Neuronal stem cell (in vitro differentiated cells): Measurements from ENCODE around the gene KRT12.
"Not testable (repeated sequence)": the region's sequence is repeated elsewhere in the genome, so short reads cannot be mapped to it uniquely, and the experiment has no call there.

Experiments used
- DNase-seq: peaks from one replicate; pipeline ENCODE4 v3.0.0-alpha.2; 2013; ENCODE audit warnings: low spot score
- H2AFZ ChIP-seq: one replicate; pipeline ENCODE4 v1.6.1; 2013; ENCODE audit warnings: mild to moderate bottlenecking, low read length, inconsistent platforms
- H2AK5ac ChIP-seq: 2 replicates; pipeline ENCODE4 v1.6.1; 2013; ENCODE audit warnings: low read depth, mild to moderate bottlenecking, inconsistent platforms, low read length, moderate library complexity, mixed read lengths
- H2BK120ac ChIP-seq: 2 replicates; pipeline ENCODE4 v1.6.1; 2013; ENCODE audit warnings: low read depth, mild to moderate bottlenecking, inconsistent platforms, low read length, moderate library complexity, mixed read lengths
- H2BK12ac ChIP-seq: one replicate; pipeline ENCODE4 v1.6.1; 2013; ENCODE audit warnings: low read length, inconsistent platforms
- H2BK15ac ChIP-seq: 2 replicates; pipeline ENCODE4 v1.6.1; 2013; ENCODE audit warnings: mild to moderate bottlenecking, low read length, inconsistent platforms, mixed read lengths
- H2BK5ac ChIP-seq: one replicate; pipeline ENCODE4 v1.6.1; 2013; ENCODE audit warnings: inconsistent platforms, mild to moderate bottlenecking, low read length, moderate library complexity
- H3K14ac ChIP-seq: one replicate; pipeline ENCODE4 v1.6.1; 2013; ENCODE audit warnings: low read length, inconsistent platforms
- H3K18ac ChIP-seq: 2 replicates; pipeline ENCODE4 v1.6.1; 2013; ENCODE audit warnings: low read length, inconsistent platforms
- H3K23ac ChIP-seq: 2 replicates; pipeline ENCODE4 v1.6.1; 2013; ENCODE audit warnings: low read depth, mild to moderate bottlenecking, mixed read lengths, low read length, inconsistent platforms; ENCODE audit not compliant: poor library complexity
- H3K27ac ChIP-seq: replicated peaks from 3 replicates; pipeline ENCODE4 v1.5.1; 2013; ENCODE audit warnings: low read length, inconsistent platforms
- H3K27me3 ChIP-seq, 3 experiments: 2 replicates each; pipeline ENCODE4 v1.6.1; 2013; ENCODE audit warnings: low read length in 3 of 3, mild to moderate bottlenecking in 2 of 3, inconsistent platforms in 1 of 3, low read depth in 1 of 3, mixed read lengths in 1 of 3, moderate library complexity in 1 of 3; ENCODE audit not compliant: control insufficient read depth in 3 of 3, insufficient read depth in 3 of 3
- H3K36me3 ChIP-seq, 2 donors: replicated peaks in 1 of 2; 2 replicates each; pipeline ENCODE4 v1.6.1; 2013; ENCODE audit warnings: low read length in 2 of 2; ENCODE audit not compliant: control insufficient read depth in 2 of 2, insufficient read depth in 2 of 2
- H3K4ac ChIP-seq: 2 replicates; pipeline ENCODE4 v1.6.1; 2013; ENCODE audit warnings: inconsistent platforms, mild to moderate bottlenecking, low read length, moderate library complexity
- H3K4me1 ChIP-seq, 2 donors: 1 replicate in 1 of 2; 2 replicates in 1 of 2; pipeline ENCODE4 v1.6.1; 2013; ENCODE audit warnings: low read length in 2 of 2, low read depth in 1 of 2; ENCODE audit not compliant: control insufficient read depth in 2 of 2, insufficient read depth in 1 of 2
- H3K4me2 ChIP-seq: one replicate; pipeline ENCODE4 v1.6.1; 2013; ENCODE audit warnings: mild to moderate bottlenecking, low read length, inconsistent platforms; ENCODE audit not compliant: insufficient read depth, poor library complexity, severe bottlenecking
- H3K4me3 ChIP-seq, 2 donors: 2 replicates each; pipeline ENCODE4 v1.5.1; 2013; ENCODE audit warnings: low read length in 2 of 2, mild to moderate bottlenecking in 2 of 2, inconsistent platforms in 1 of 2, moderate library complexity in 1 of 2
- H3K79me1 ChIP-seq: one replicate; pipeline ENCODE4 v1.6.1; 2013; ENCODE audit warnings: low read depth, mild to moderate bottlenecking, inconsistent platforms, low read length, moderate library complexity
- H3K9ac ChIP-seq: one replicate; pipeline ENCODE4 v1.6.1; 2013; ENCODE audit warnings: mild to moderate bottlenecking, low read depth, low read length, inconsistent platforms; ENCODE audit not compliant: poor library complexity
- H3K9me3 ChIP-seq, 2 donors: replicated peaks in 1 of 2; 2 replicates each; pipeline versions ENCODE3 to v1.6.1; 2013; ENCODE audit warnings: low read length in 2 of 2, mild to moderate bottlenecking in 2 of 2, inconsistent platforms in 1 of 2, low read depth in 1 of 2, mixed read lengths in 1 of 2, moderate library complexity in 1 of 2; ENCODE audit not compliant: control insufficient read depth in 2 of 2, insufficient read depth in 1 of 2
- H4K8ac ChIP-seq: one replicate; pipeline ENCODE4 v1.6.1; 2013; ENCODE audit warnings: low read depth, mild to moderate bottlenecking, inconsistent platforms, low read length, moderate library complexity
- H4K91ac ChIP-seq: one replicate; pipeline ENCODE4 v1.6.1; 2013; ENCODE audit warnings: low read length, low read depth, mild to moderate bottlenecking, inconsistent platforms; ENCODE audit not compliant: poor library complexity
- WGBS, 2 donors: extraction: QIAGEN DNeasy Blood & Tissue Kit; methylation state at CpG; one replicate each; pipeline ENCODE4 v1.1.7; 2013; ENCODE audit warnings: missing lambda C conversion rate in 2 of 2, mixed read lengths in 1 of 2; ENCODE audit not compliant: insufficient read length in 2 of 2, insufficient replicate concordance in 1 of 2; ENCODE audit errors: extremely low coverage in 2 of 2; 5-methylcytosine and 5-hydroxymethylcytosine counted together

The KRT12 gene

DNA sequence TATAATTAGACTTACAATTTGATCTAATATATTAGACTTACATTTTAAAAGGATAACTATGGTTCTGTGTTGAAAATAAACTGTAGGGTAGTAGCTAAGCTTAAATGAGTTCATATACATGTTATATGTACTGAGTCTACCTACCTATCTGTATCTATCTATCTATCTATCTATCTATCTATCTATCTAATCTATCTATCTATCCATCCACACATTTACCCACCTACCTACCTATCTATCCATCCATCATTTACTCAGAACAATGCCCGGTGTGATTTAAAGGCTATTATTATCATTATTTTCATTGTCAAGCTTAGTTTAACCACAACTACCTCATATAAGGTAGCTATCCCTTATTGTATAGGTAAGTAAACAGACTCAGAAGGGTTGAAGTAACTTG lies 51.6 kb downstream of the KRT12 start:
- Histone ChIP-seq H2AFZ (no peak overlapping the region), H4K8ac (no peak overlapping the region), H3K79me1 (no peaks in the 10 kb centered on the region), H2BK5ac (no peak overlapping the region), H3K4me2 (no peak overlapping the region), H3K9me3 (no peaks in the 10 kb centered on the region), H3K36me3 (peaks cover 4 to 14% of the 10 kb centered on the region in 2 donors), H2BK15ac (no peak overlapping the region), H3K14ac (no peak overlapping the region), H3K4ac (no peak overlapping the region), H2BK12ac (no peak overlapping the region), H3K18ac (no peak overlapping the region), H3K27me3 (peaks cover 0 to 2% (median 0%) of the 10 kb centered on the region in 3 experiments), H3K4me1 (peaks cover 0 to 2% of the 10 kb centered on the region in 2 donors), H4K91ac (no peak overlapping the region), H3K9ac (no peak overlapping the region), H3K23ac (no peak overlapping the region), H3K4me3 (no peak overlapping the region), H2AK5ac (no peak overlapping the region), H2BK120ac (no peak overlapping the region), H3K27ac (no peak overlapping the region)
- DNase-seq: no peak
- no CpG with 5 or more reads among the region's 1 CpG for WGBS, 2 donors

GRCh38 chr17:40814657-40815056 lies 52.4 kb downstream of the KRT12 start:
- H2BK15ac ChIP-seq, H2AFZ ChIP-seq, H3K79me1 ChIP-seq, H3K4ac ChIP-seq, H3K27me3 ChIP-seq, H3K4me1 ChIP-seq, H3K4me2 ChIP-seq, DNase-seq, H3K9me3 ChIP-seq, H3K23ac ChIP-seq, H2BK12ac ChIP-seq, H3K14ac ChIP-seq, H2BK5ac ChIP-seq, H3K18ac ChIP-seq, H4K8ac ChIP-seq, H4K91ac ChIP-seq, H3K4me3 ChIP-seq, H2BK120ac ChIP-seq, H3K9ac ChIP-seq, H2AK5ac ChIP-seq, H3K27ac ChIP-seq: not testable (repeated sequence)
- no CpG with 5 or more reads among the region's 3 CpGs for WGBS, 2 donors
- H3K36me3 ChIP-seq: peaks cover 4 to 14% of the 10 kb centered on the region in 2 donors

GRCh38 chr17:40813804-40814203 lies 53.2 kb downstream of the KRT12 start:
- Histone ChIP-seq H3K4me3 (no peak overlapping the region), H3K79me1 (no peaks in the 10 kb centered on the region), H3K9ac (no peak overlapping the region), H3K27me3 (peaks cover 0 to 7% (median 2%) of the 10 kb centered on the region in 3 experiments), H2BK120ac (no peak overlapping the region), H2BK12ac (no peak overlapping the region), H4K8ac (no peak overlapping the region), H2AK5ac (no peak overlapping the region), H4K91ac (no peak overlapping the region), H3K23ac (no peak overlapping the region), H3K4me1 (no peaks in the 10 kb centered on the region), H3K36me3 (peaks cover 4 to 14% of the 10 kb centered on the region in 2 donors), H3K27ac (no peak overlapping the region), H3K9me3 (no peaks in the 10 kb centered on the region), H3K4ac (no peak overlapping the region), H3K4me2 (no peak overlapping the region), H2BK5ac (no peak overlapping the region), H3K18ac (no peak overlapping the region), H3K14ac (no peak overlapping the region), H2BK15ac (no peak overlapping the region), H2AFZ (no peak overlapping the region)
- WGBS, 2 donors: no CpG with 5 or more reads among the region's 4 CpGs
- DNase-seq: no peak

DNA sequence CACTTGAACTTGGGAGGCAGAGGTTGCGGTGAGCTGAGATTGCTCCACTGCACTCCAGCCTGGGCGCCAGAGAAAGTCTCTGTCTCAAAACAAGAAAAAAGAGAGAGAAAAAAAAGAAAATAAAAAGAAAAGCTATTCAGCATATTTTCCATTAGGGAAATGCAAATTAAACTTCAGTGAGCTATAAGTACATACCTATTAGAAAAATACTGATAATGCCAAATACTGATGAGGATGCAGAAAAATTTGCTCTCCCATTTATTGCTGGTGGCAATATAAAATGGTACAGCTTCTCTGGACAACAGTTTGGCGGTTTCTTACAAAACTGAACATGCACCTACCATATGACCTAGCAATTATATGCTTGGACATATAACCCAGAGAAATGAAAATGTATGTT lies 54.4 kb downstream of the KRT12 start:
- no peaks in the 10 kb centered on the region for H3K9me3 ChIP-seq
- H3K18ac ChIP-seq: no peak overlapping the region
- H3K27me3 ChIP-seq: peaks cover 0 to 15% (median 2%) of the 10 kb centered on the region in 3 experiments
- no peak overlapping the region for H2BK120ac ChIP-seq
- no peak overlapping the region for H2AK5ac ChIP-seq
- no peak for DNase-seq
- no peak overlapping the region for H2BK12ac ChIP-seq
- no peak overlapping the region for H2BK5ac ChIP-seq
- H3K4me2 ChIP-seq: no peak overlapping the region
- H3K9ac ChIP-seq: no peak overlapping the region
- no peak overlapping the region for H2BK15ac ChIP-seq
- H3K23ac ChIP-seq: no peak overlapping the region
- H3K4me1 ChIP-seq: no peaks in the 10 kb centered on the region
- no peak overlapping the region for H4K8ac ChIP-seq
- no peak overlapping the region for H3K14ac ChIP-seq
- H4K91ac ChIP-seq: no peak overlapping the region
- no peak overlapping the region for H2AFZ ChIP-seq
- H3K79me1 ChIP-seq: no peaks in the 10 kb centered on the region
- no peak overlapping the region for H3K27ac ChIP-seq
- H3K4ac ChIP-seq: no peak overlapping the region
- no CpG with 5 or more reads among the region's 3 CpGs for WGBS, 2 donors
- H3K4me3 ChIP-seq: no peak overlapping the region
- H3K36me3 ChIP-seq: peaks cover 4 to 12% of the 10 kb centered on the region in 2 donors
